Trophoblast cell (in vitro differentiated cells and primary cell): ENCODE results near the gene CLIC3.
"Not testable (repeated sequence)": the region's sequence is repeated elsewhere in the genome, so short reads cannot be mapped to it uniquely, and the experiment has no call there.

Experiments used
- DNase-seq, 2 donors: peaks; one replicate each; pipeline ENCODE4 v3.0.0-alpha.2; 2016
- H2AFZ ChIP-seq: 2 replicates; pipeline ENCODE4 v1.6.1; 2013; ENCODE audit warnings: low read length, moderate library complexity, mild to moderate bottlenecking; ENCODE audit not compliant: insufficient read depth, poor library complexity
- H2AK5ac ChIP-seq: 2 replicates; pipeline ENCODE4 v1.6.1; 2013; ENCODE audit warnings: mild to moderate bottlenecking, low read length
- H2BK120ac ChIP-seq: 2 replicates; pipeline ENCODE4 v1.6.1; 2013; ENCODE audit warnings: low read length, mild to moderate bottlenecking, moderate library complexity; ENCODE audit not compliant: insufficient read depth, poor library complexity
- H2BK12ac ChIP-seq: 2 replicates; pipeline ENCODE4 v1.6.1; 2013; ENCODE audit warnings: mild to moderate bottlenecking, low read length, moderate library complexity
- H2BK5ac ChIP-seq: 2 replicates; pipeline ENCODE4 v1.6.1; 2013; ENCODE audit warnings: low read length, low read depth, moderate library complexity, mild to moderate bottlenecking; ENCODE audit not compliant: poor library complexity
- H3K14ac ChIP-seq: 2 replicates; pipeline ENCODE4 v1.6.1; 2013; ENCODE audit warnings: mild to moderate bottlenecking, low read length
- H3K18ac ChIP-seq: 2 replicates; pipeline ENCODE4 v1.6.1; 2013; ENCODE audit warnings: mild to moderate bottlenecking, low read length
- H3K23ac ChIP-seq: 2 replicates; pipeline ENCODE4 v1.6.1; 2013; ENCODE audit warnings: low read length
- H3K27ac ChIP-seq: 2 replicates; pipeline ENCODE4 v1.5.1; 2013; ENCODE audit warnings: low read depth, mild to moderate bottlenecking, inconsistent platforms, low read length, moderate library complexity
- H3K27me3 ChIP-seq: 2 replicates; pipeline ENCODE4 v1.6.1; 2013; ENCODE audit warnings: inconsistent platforms, mild to moderate bottlenecking, low read length, moderate library complexity; ENCODE audit not compliant: insufficient read depth
- H3K36me3 ChIP-seq, 2 experiments: 1 replicate in 1 of 2; 2 replicates in 1 of 2; pipeline ENCODE4 v1.6.1; 2013; ENCODE audit warnings: low read length in 2 of 2, mild to moderate bottlenecking in 2 of 2, moderate library complexity in 1 of 2; ENCODE audit not compliant: insufficient read depth in 2 of 2, control insufficient read depth in 1 of 2
- H3K4ac ChIP-seq: 2 replicates; pipeline ENCODE4 v1.6.1; 2013; ENCODE audit warnings: low read depth, mild to moderate bottlenecking, low read length, moderate library complexity
- H3K4me1 ChIP-seq, 2 experiments: 1 replicate in 1 of 2; 2 replicates in 1 of 2; pipeline ENCODE4 v1.6.1; 2013; ENCODE audit warnings: low read length in 2 of 2, mild to moderate bottlenecking in 2 of 2, moderate library complexity in 1 of 2; ENCODE audit not compliant: insufficient read depth in 2 of 2, control insufficient read depth in 1 of 2
- H3K4me2 ChIP-seq: 2 replicates; pipeline ENCODE4 v1.6.1; 2013; ENCODE audit warnings: inconsistent platforms, mild to moderate bottlenecking, low read length, moderate library complexity
- H3K4me3 ChIP-seq: 2 replicates; pipeline ENCODE4 v1.5.1; 2013; ENCODE audit warnings: mild to moderate bottlenecking, low read depth, low read length, inconsistent platforms
- H3K79me1 ChIP-seq: one replicate; pipeline ENCODE4 v1.6.1; 2013; ENCODE audit warnings: low read length
- H3K79me2 ChIP-seq: 2 replicates; pipeline ENCODE4 v1.6.1; 2013; ENCODE audit warnings: low read length, mild to moderate bottlenecking; ENCODE audit not compliant: control insufficient read depth, insufficient read depth, poor library complexity
- H3K9ac ChIP-seq: 2 replicates; pipeline ENCODE4 v1.6.1; 2013; ENCODE audit warnings: mild to moderate bottlenecking, low read length
- H3K9me3 ChIP-seq: 2 replicates; pipeline ENCODE4 v1.6.1; 2013; ENCODE audit warnings: low read depth, mild to moderate bottlenecking, control low read depth, inconsistent platforms, low read length; ENCODE audit not compliant: insufficient read depth
- H4K12ac ChIP-seq: 2 replicates; pipeline ENCODE4 v1.6.1; 2013; ENCODE audit warnings: low read depth, mild to moderate bottlenecking, low read length, moderate library complexity
- H4K8ac ChIP-seq: 2 replicates; pipeline ENCODE4 v1.6.1; 2013; ENCODE audit warnings: low read depth, mild to moderate bottlenecking, low read length, moderate library complexity
- H4K91ac ChIP-seq: one replicate; pipeline ENCODE4 v1.6.1; 2013; ENCODE audit warnings: low read depth, mild to moderate bottlenecking, low read length, moderate library complexity
- WGBS: extraction: QIAGEN DNeasy Blood & Tissue Kit; methylation state at CpG from one replicate; pipeline ENCODE4 v1.1.7; 2013; ENCODE audit warnings: missing lambda C conversion rate; ENCODE audit not compliant: insufficient read length, insufficient coverage; ENCODE audit errors: extremely low coverage; 5-methylcytosine and 5-hydroxymethylcytosine counted together

CLIC3 gene

GRCh38 chr9:137033481-137033880, 37.1 kb upstream of the CLIC3 start:
- not testable (repeated sequence) for H3K14ac ChIP-seq, H4K8ac ChIP-seq, H3K23ac ChIP-seq, H2AK5ac ChIP-seq, H4K12ac ChIP-seq, H2BK120ac ChIP-seq, H3K36me3 ChIP-seq, H2AFZ ChIP-seq, H2BK12ac ChIP-seq, H3K27ac ChIP-seq, H3K4me3 ChIP-seq, H3K9me3 ChIP-seq, H3K79me1 ChIP-seq, DNase-seq, H3K27me3 ChIP-seq, H3K9ac ChIP-seq, H3K79me2 ChIP-seq, H2BK5ac ChIP-seq, H4K91ac ChIP-seq, H3K4me2 ChIP-seq, H3K18ac ChIP-seq, H3K4ac ChIP-seq, H3K4me1 ChIP-seq
- no CpG with 5 or more reads among the region's 5 CpGs for WGBS

GRCh38 chr9:137032858-137033257, 36.5 kb upstream of the CLIC3 start:
- H3K79me1 ChIP-seq: no peaks in the 10 kb centered on the region
- H3K14ac ChIP-seq: no peak overlapping the region
- H2AFZ ChIP-seq: no peak overlapping the region
- H3K4me3 ChIP-seq: no peak overlapping the region
- H3K27ac ChIP-seq: no peak overlapping the region
- no peak overlapping the region for H4K12ac ChIP-seq
- no peak overlapping the region for H4K8ac ChIP-seq
- no peak overlapping the region for H3K9ac ChIP-seq
- H3K79me2 ChIP-seq: no peaks in the 10 kb centered on the region
- H3K4me1 ChIP-seq: peaks cover 6% of the 10 kb centered on the region in 2 experiments
- H3K9me3 ChIP-seq: peaks cover 2% of the 10 kb centered on the region
- no CpG with 5 or more reads among the region's 10 CpGs for WGBS
- H4K91ac ChIP-seq: no peak overlapping the region
- no peak overlapping the region for H2BK5ac ChIP-seq
- DNase-seq: peak; percentile 13 to 26
- no peak overlapping the region for H3K23ac ChIP-seq
- H3K36me3 ChIP-seq: no peaks in the 10 kb centered on the region
- H3K27me3 ChIP-seq: no peaks in the 10 kb centered on the region
- H3K4ac ChIP-seq: no peak overlapping the region
- no peak overlapping the region for H3K4me2 ChIP-seq
- H2BK120ac ChIP-seq: no peak overlapping the region
- H3K18ac ChIP-seq: no peak overlapping the region
- no peak overlapping the region for H2BK12ac ChIP-seq
- no peak overlapping the region for H2AK5ac ChIP-seq

- Histone ChIP-seq H4K12ac (no peak within 1 kb of the TSS), H3K4me1 (peaks cover 6 to 8% of the 10 kb centered on the region in 2 experiments), H3K4ac (no peak within 1 kb of the TSS), H3K9me3 (peaks cover 5% of the 10 kb centered on the region), H3K27me3 (peaks cover 5% of the 10 kb centered on the region), H3K18ac (no peak within 1 kb of the TSS), H3K9ac (no peak within 1 kb of the TSS), H2BK5ac (no peak within 1 kb of the TSS), H3K23ac (no peak within 1 kb of the TSS), H2BK12ac (no peak within 1 kb of the TSS), H4K91ac (no peak within 1 kb of the TSS), H2AFZ (no peak within 1 kb of the TSS), H3K36me3 (no peaks in the 10 kb centered on the region), H3K4me2 (no peak within 1 kb of the TSS), H3K27ac (no peak within 1 kb of the TSS), H3K4me3 (no peak within 1 kb of the TSS), H2BK120ac (no peak within 1 kb of the TSS), H4K8ac (no peak within 1 kb of the TSS), H2AK5ac (no peak within 1 kb of the TSS), H3K14ac (no peak within 1 kb of the TSS), H3K79me2 (no peaks in the 10 kb centered on the region), H3K79me1 (no peaks in the 10 kb centered on the region)
- no CpG with 5 or more reads among the region's 16 CpGs for WGBS
- no peak for DNase-seq
These were observed 35.7 kb upstream of the CLIC3 start, which contains the start of gene FUT7 for GRCh38 chr9:137031904-137032640. Gene FUT7 (minus strand): TSS chr9:137032088. CDS start chr9:137031991, 97 bp downstream.

GRCh38 chr9:137030538-137031527, 34.5 kb upstream of the CLIC3 start:
- no peak overlapping the region for H2BK5ac ChIP-seq
- H3K36me3 ChIP-seq: no peaks in the 10 kb centered on the region
- no peak overlapping the region for H2BK120ac ChIP-seq
- H3K27ac ChIP-seq: no peak overlapping the region
- H3K18ac ChIP-seq: no peak overlapping the region
- H4K12ac ChIP-seq: no peak overlapping the region
- WGBS: no CpG with 5 or more reads among the region's 65 CpGs
- peaks cover 6 to 8% of the 10 kb centered on the region in 2 experiments for H3K4me1 ChIP-seq
- H2BK12ac ChIP-seq: no peak overlapping the region
- no peak overlapping the region for H3K4me2 ChIP-seq
- H3K23ac ChIP-seq: no peak overlapping the region
- H3K14ac ChIP-seq: no peak overlapping the region
- no peak overlapping the region for H3K4me3 ChIP-seq
- H3K79me2 ChIP-seq: no peaks in the 10 kb centered on the region
- H3K4ac ChIP-seq: no peak overlapping the region
- no peak for DNase-seq
- H3K9me3 ChIP-seq: peaks cover 5% of the 10 kb centered on the region
- H4K91ac ChIP-seq: no peak overlapping the region
- no peaks in the 10 kb centered on the region for H3K79me1 ChIP-seq
- H3K27me3 ChIP-seq: peaks cover 9% of the 10 kb centered on the region
- no peak overlapping the region for H4K8ac ChIP-seq
- H2AK5ac ChIP-seq: no peak overlapping the region
- H3K9ac ChIP-seq: no peak overlapping the region
- H2AFZ ChIP-seq: no peak overlapping the region
